B cell (primary cell): Measurements from ENCODE around the gene MAP3K5.

Experiments
- EZH2 ChIP-seq: IDR thresholded peaks from 2 replicates; pipeline ENCODE4 v1.6.1; 2012; ENCODE audit warnings: borderline replicate concordance, low read depth, mild to moderate bottlenecking, moderate library complexity, low read length; ENCODE audit not compliant: insufficient read depth, poor library complexity, severe bottlenecking
- TF ChIP-seq, protein P1 (sequence below): fragments of 200-600 bp; IDR thresholded peaks from one replicate; pipeline ENCODE4 v1.8.0; 2022; ENCODE audit warnings: antibody characterized with exemption, mild to moderate bottlenecking

DNA sequence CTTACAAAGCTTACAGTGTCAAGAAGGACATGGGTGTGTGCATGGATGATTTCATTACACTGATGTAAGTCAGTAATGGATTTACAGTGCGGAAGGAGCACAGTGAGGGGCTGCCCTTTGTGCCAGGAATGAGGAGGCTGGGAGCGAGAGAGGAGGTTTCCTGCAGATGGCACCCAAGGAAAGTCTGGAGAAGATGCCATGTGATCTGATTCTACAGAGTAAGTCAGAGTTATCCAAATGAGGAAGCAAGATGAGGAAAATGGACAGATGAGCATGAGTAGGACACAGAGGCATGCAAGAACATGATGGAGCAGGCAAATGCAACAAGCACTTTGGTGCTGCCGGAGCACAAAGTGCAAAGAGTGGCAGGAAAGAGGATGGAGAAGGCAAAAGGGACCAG lies 271.8 kb downstream of the MAP3K5 start:
- TF ChIP-seq, protein P1, sequence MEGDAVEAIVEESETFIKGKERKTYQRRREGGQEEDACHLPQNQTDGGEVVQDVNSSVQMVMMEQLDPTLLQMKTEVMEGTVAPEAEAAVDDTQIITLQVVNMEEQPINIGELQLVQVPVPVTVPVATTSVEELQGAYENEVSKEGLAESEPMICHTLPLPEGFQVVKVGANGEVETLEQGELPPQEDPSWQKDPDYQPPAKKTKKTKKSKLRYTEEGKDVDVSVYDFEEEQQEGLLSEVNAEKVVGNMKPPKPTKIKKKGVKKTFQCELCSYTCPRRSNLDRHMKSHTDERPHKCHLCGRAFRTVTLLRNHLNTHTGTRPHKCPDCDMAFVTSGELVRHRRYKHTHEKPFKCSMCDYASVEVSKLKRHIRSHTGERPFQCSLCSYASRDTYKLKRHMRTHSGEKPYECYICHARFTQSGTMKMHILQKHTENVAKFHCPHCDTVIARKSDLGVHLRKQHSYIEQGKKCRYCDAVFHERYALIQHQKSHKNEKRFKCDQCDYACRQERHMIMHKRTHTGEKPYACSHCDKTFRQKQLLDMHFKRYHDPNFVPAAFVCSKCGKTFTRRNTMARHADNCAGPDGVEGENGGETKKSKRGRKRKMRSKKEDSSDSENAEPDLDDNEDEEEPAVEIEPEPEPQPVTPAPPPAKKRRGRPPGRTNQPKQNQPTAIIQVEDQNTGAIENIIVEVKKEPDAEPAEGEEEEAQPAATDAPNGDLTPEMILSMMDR: no peak
- no peak for TF ChIP-seq EZH2
